Fibroblast of lung (primary cell): Measurements from ENCODE around the gene CRTC1. TPM values are rescaled to one million over a fixed set of nuclear protein-coding genes. Genes with fewer than 3 reads are reported as not detected.
A peak's percentile ranks its signal among the peaks of the same experiment; 100 is the strongest.

Experiments
- DNase-seq, 2 donors: peaks; one replicate each; pipeline versions ENCODE4 v3.0.0 to v3.0.0-alpha.2; 2010; ENCODE audit warnings: low read depth in 2 of 2
- H2AFZ ChIP-seq: 2 replicates; pipeline ENCODE4 v1.5.1; 2012; ENCODE audit warnings: low read length, control low read depth, inconsistent platforms
- H3K27ac ChIP-seq: 2 replicates; pipeline ENCODE4 v1.5.1; 2011; ENCODE audit warnings: low read length, control low read depth; ENCODE audit not compliant: insufficient read depth
- H3K27me3 ChIP-seq: 2 replicates; pipeline ENCODE4 v1.5.1; 2011; ENCODE audit warnings: mild to moderate bottlenecking, low read length; ENCODE audit not compliant: control insufficient read depth, insufficient read depth
- H3K36me3 ChIP-seq: 2 replicates; pipeline ENCODE4 v1.5.1; 2011; ENCODE audit warnings: low read length; ENCODE audit not compliant: control insufficient read depth, insufficient read depth
- H3K4me1 ChIP-seq: 2 replicates; pipeline ENCODE4 v1.5.1; 2011; ENCODE audit warnings: low read length; ENCODE audit not compliant: control insufficient read depth, insufficient read depth; ENCODE audit errors: extremely low read depth
- H3K4me2 ChIP-seq: 2 replicates; pipeline ENCODE4 v1.5.1; 2011; ENCODE audit warnings: low read length, control low read depth; ENCODE audit not compliant: insufficient read depth; ENCODE audit errors: extremely low read depth
- H3K4me3 ChIP-seq, 4 experiments: fragments of 200-600 bp in 1 of 4; sonication (generic) in 1 of 4; replicated peaks in 1 of 4; 2 replicates each; pipeline ENCODE4 v1.5.1; 2011 to 2016; ENCODE audit warnings: low read length in 4 of 4, low read depth in 3 of 4, mild to moderate bottlenecking in 3 of 4, control low read depth in 2 of 4, inconsistent platforms in 1 of 4, mixed read lengths in 1 of 4; ENCODE audit not compliant: insufficient read depth in 1 of 4; ENCODE audit errors: control extremely low read depth in 1 of 4
- H3K79me2 ChIP-seq: 2 replicates; pipeline ENCODE4 v1.5.1; 2012; ENCODE audit warnings: mild to moderate bottlenecking, low read length, inconsistent platforms; ENCODE audit not compliant: control insufficient read depth, insufficient read depth
- H3K9ac ChIP-seq: 2 replicates; pipeline ENCODE4 v1.5.1; 2011; ENCODE audit warnings: mild to moderate bottlenecking, low read length, control low read depth; ENCODE audit not compliant: insufficient read depth
- H3K9me3 ChIP-seq: 2 replicates; pipeline ENCODE4 v1.5.1; 2012; ENCODE audit warnings: low read depth, low read length; ENCODE audit not compliant: control insufficient read depth, insufficient read depth
- H4K20me1 ChIP-seq: 2 replicates; pipeline ENCODE4 v1.5.1; 2011; ENCODE audit warnings: low read length; ENCODE audit not compliant: control insufficient read depth, insufficient read depth; ENCODE audit errors: extremely low read depth
- EZH2 ChIP-seq: IDR thresholded peaks from 2 replicates; pipeline ENCODE4 v1.5.1; 2012; ENCODE audit warnings: low read length, control low read depth, mild to moderate bottlenecking; ENCODE audit errors: missing control alignments
- polyA plus RNA-seq, 2 donors: library from polyadenylated mRNA; depleted of rRNA in 1 of 2; stranded (reverse) in 1 of 2; unstranded in 1 of 2; fragments of >200 nt; gene quantifications; 2 replicates each; pipeline ENCODE4 v1.2.1, GENCODE V29; 2011 to 2012; ENCODE audit warnings: missing spikeins in 1 of 2
- total RNA-seq: library from RNA; depleted of rRNA; stranded (reverse); fragments of >200 nt; gene quantifications from 2 replicates; pipeline ENCODE4 v1.2.1, GENCODE V29; 2014
- TF ChIP-seq, protein P1 (sequence below), 2 donors: IDR thresholded peaks in 1 of 2; conservative IDR thresholded peaks in 1 of 2; 1 replicate in 1 of 2; 2 replicates in 1 of 2; pipeline ENCODE4 v1.5.1; 2011 to 2012; ENCODE audit warnings: low read length in 2 of 2, control low read depth in 1 of 2, inconsistent platforms in 1 of 2, low read depth in 1 of 2, mild to moderate bottlenecking in 1 of 2

Gene CRTC1
- total and polyA plus RNA-seq, 2 donors (not counting 1 experiment from before 2014, with no cell fraction given): 1.2 to 2.0 TPM

DNA sequence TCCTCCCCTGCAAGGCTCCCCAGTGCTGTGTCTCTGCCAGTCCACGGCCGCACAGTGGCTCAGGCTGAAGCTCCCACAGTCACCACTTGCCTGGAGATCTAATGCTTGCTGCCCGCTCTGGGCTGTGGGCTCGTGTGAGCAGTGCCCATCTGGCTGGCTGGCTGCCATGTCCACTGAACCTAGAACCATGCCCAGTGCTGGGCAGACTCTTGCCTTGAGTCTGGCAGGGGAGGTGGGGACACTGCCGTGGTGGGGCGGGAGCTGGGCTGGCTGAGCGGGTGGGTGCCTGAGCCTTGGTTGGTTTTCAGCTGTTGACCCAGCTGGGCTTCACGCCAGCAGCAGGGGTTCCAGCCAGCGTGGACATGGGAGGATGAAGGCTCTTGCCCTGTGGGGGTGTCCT is 52.3 kb downstream of the CRTC1 start:
- Histone ChIP-seq H3K9ac (no peak overlapping the region), H3K4me3 (no peak overlapping the region), H4K20me1 (no peaks in the 10 kb centered on the region), H3K27ac (no peak overlapping the region), H3K4me2 (no peak overlapping the region), H3K36me3 (no peaks in the 10 kb centered on the region), H2AFZ (no peak overlapping the region), H3K27me3 (no peaks in the 10 kb centered on the region), H3K9me3 (no peaks in the 10 kb centered on the region), H3K4me1 (peaks cover 8% of the 10 kb centered on the region), H3K79me2 (no peaks in the 10 kb centered on the region)
- no peak for DNase-seq
- TF ChIP-seq, protein P1, sequence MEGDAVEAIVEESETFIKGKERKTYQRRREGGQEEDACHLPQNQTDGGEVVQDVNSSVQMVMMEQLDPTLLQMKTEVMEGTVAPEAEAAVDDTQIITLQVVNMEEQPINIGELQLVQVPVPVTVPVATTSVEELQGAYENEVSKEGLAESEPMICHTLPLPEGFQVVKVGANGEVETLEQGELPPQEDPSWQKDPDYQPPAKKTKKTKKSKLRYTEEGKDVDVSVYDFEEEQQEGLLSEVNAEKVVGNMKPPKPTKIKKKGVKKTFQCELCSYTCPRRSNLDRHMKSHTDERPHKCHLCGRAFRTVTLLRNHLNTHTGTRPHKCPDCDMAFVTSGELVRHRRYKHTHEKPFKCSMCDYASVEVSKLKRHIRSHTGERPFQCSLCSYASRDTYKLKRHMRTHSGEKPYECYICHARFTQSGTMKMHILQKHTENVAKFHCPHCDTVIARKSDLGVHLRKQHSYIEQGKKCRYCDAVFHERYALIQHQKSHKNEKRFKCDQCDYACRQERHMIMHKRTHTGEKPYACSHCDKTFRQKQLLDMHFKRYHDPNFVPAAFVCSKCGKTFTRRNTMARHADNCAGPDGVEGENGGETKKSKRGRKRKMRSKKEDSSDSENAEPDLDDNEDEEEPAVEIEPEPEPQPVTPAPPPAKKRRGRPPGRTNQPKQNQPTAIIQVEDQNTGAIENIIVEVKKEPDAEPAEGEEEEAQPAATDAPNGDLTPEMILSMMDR (conservative IDR thresholded peaks at IDR 0.05 in 1 of 2, IDR thresholded peaks at IDR 0.05 in 1 of 2; ENCODE audit: low read depth in 1 of 2, low read length in 2 of 2): no peak
- no peak for TF ChIP-seq EZH2

DNA sequence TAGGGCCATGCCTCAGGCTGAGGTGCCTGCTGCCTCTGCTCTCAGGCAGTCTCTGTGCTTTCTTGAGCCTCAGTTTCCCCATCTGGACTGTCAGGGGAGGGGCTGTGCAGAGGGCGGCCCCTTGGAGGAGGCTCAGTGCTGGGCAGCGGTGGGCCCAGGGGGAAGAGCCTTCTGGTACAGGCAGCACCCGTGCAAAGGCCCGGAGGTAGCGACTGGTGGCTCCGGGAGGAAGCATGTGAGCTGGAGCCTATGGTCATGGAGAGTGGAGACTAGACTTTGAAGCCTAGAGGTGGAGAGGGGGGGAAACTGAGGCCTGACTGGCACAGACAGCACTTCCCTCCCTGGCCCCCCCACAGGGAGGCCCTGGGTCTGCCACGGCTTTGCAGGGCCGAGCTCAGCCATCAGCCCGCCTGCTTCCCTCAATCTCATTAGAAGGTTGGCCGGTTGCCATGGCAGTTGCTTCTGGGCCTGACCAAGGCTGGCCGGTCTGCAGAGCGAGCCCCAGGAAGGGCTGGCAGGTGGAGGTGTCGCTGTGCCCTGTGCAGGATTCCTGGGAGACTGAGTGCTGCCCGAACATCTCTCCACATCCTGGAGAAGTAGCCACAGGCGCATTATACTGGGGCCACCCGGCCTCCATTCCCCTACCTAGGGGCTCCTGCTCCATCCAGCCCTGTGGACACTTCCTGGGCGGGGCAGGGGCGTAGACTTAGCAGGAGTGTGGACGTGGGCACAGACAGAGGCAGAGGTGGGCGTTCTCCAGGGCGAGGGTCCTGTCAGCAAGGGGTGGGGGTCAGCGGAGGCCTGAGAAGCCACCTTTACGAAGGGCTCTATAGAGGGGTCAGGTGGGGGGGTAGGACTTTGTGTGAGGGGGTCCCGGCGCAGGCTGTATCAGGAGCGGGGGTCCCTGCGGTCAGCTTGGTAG is 53.2 kb downstream of the CRTC1 start:
- no peaks in the 10 kb centered on the region for H4K20me1 ChIP-seq
- H3K4me2 ChIP-seq: no peak overlapping the region
- H3K9ac ChIP-seq: no peak overlapping the region
- H3K4me1 ChIP-seq: peaks cover 8% of the 10 kb centered on the region
- H3K9me3 ChIP-seq: no peaks in the 10 kb centered on the region
- H3K79me2 ChIP-seq: no peaks in the 10 kb centered on the region
- DNase-seq: peak in 1 of 2 donors; percentile 5
- no peak overlapping the region for H2AFZ ChIP-seq
- TF ChIP-seq, protein P1 (conservative IDR thresholded peaks at IDR 0.05 in 1 of 2, IDR thresholded peaks at IDR 0.05 in 1 of 2; ENCODE audit: low read depth in 1 of 2, low read length in 2 of 2): no peak
- no peak for TF ChIP-seq EZH2
- no peaks in the 10 kb centered on the region for H3K36me3 ChIP-seq
- no peaks in the 10 kb centered on the region for H3K27me3 ChIP-seq
- no peak overlapping the region for H3K27ac ChIP-seq
- no peak overlapping the region for H3K4me3 ChIP-seq

DNA sequence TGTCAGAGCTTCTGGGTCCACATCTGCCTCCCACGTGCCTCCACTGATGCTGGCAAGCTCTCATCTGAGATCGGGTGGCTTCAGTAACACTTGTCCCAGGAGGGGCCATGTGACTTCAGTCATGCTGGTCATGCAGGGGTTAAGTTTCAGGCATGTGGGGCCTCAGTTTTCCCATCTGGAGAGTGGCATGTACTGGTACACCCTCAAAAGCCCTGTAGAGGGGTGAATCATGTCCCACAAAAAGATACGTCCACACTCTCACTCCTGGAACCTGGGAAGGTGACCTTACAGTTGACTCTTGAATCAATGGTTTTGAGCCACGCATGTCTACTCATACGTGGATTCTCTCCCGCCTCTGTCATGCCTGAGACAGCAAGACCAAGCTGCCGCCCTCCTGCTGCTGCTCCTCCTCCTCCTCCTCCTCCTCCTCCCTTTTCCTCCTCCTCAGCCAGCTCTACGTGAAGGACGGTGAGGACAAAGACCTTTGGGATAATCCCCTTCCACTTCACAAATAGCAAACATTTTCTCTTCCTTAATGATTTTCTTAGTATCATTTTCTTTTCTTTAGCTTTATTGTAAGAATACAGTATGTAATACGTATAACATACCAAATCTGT is 54.0 kb downstream of the CRTC1 start:
- Histone ChIP-seq H4K20me1 (no peaks in the 10 kb centered on the region), H2AFZ (no peak overlapping the region), H3K9me3 (no peaks in the 10 kb centered on the region), H3K27me3 (no peaks in the 10 kb centered on the region), H3K4me1 (peaks cover 8% of the 10 kb centered on the region), H3K4me3 (no peak overlapping the region), H3K79me2 (no peaks in the 10 kb centered on the region), H3K36me3 (no peaks in the 10 kb centered on the region), H3K9ac (no peak overlapping the region), H3K27ac (no peak overlapping the region), H3K4me2 (no peak overlapping the region)
- peak in 1 of 2 donors; percentile 10 for DNase-seq
- no peak for TF ChIP-seq EZH2
- TF ChIP-seq, protein P1 (conservative IDR thresholded peaks at IDR 0.05 in 1 of 2, IDR thresholded peaks at IDR 0.05 in 1 of 2; ENCODE audit: low read depth in 1 of 2, low read length in 2 of 2): no peak
